H1 (cell line): ENCODE data around the gene ZDHHC11. TPM values are rescaled to one million over a fixed set of nuclear protein-coding genes. Genes with fewer than 3 reads are reported as not detected.

Experiments used
- CTCF ChIA-PET: fragments of 300-600 bp; sonication (Branson Sonifier 250); formaldehyde crosslinking; loops from one replicate; lab custom pipeline; 2021; ENCODE audit not compliant: partially characterized antibody; lab: Charles Lee
- POLR2A ChIA-PET: fragments of 300-600 bp; sonication (Branson Sonifier 250); formaldehyde crosslinking; loops from one replicate; lab custom pipeline; 2021; ENCODE audit warnings: inconsistent platforms; ENCODE audit not compliant: partially characterized antibody; lab: Charles Lee
- DNase-seq, 2 experiments: peaks; one replicate each; pipeline versions ENCODE4 v3.0.0 to v3.0.0-alpha.2; 2010 to 2022; ENCODE audit warnings: low spot score in 2 of 2, low read depth in 1 of 2, mixed read lengths in 1 of 2
- FAIRE-seq: peaks from 2 replicates; lab custom pipeline; 2011; peaks lifted over from hg19 to GRCh38; lab: Jason Lieb, UNC
- H2AFZ ChIP-seq: 2 replicates; pipeline ENCODE4 v1.8.1; 2012; ENCODE audit warnings: low read length, inconsistent platforms
- H2AK5ac ChIP-seq: 2 replicates; pipeline ENCODE4 v1.6.1; 2013; ENCODE audit warnings: low read depth, low read length
- H2BK120ac ChIP-seq: replicated peaks from 2 replicates; pipeline ENCODE3; 2013; ENCODE audit warnings: low read depth, low read length, inconsistent platforms
- H2BK12ac ChIP-seq: 2 replicates; pipeline ENCODE4 v1.6.1; 2013; ENCODE audit warnings: low read depth, low read length
- H2BK15ac ChIP-seq: 2 replicates; pipeline ENCODE4 v1.6.1; 2013; ENCODE audit warnings: low read length
- H2BK20ac ChIP-seq: 2 replicates; pipeline ENCODE4 v1.6.1; 2013; ENCODE audit warnings: low read length
- H2BK5ac ChIP-seq: 2 replicates; pipeline ENCODE4 v1.6.1; 2013; ENCODE audit warnings: low read depth, low read length
- H3K14ac ChIP-seq: 2 replicates; pipeline ENCODE4 v1.6.1; 2013; ENCODE audit warnings: inconsistent platforms; ENCODE audit not compliant: insufficient read length
- H3K18ac ChIP-seq: 2 replicates; pipeline ENCODE4 v1.6.1; 2013; ENCODE audit warnings: low read length; ENCODE audit errors: extremely low read depth
- H3K23ac ChIP-seq: 2 replicates; pipeline ENCODE4 v1.6.1; 2013; ENCODE audit warnings: inconsistent platforms; ENCODE audit not compliant: insufficient read length
- H3K23me2 ChIP-seq: 2 replicates; pipeline ENCODE4 v1.6.1; 2013; ENCODE audit warnings: low read depth, low read length
- H3K27ac ChIP-seq: 2 replicates; pipeline ENCODE4 v1.6.1; 2011; ENCODE audit warnings: low read depth, low read length, inconsistent platforms
- H3K27me3 ChIP-seq, 4 experiments: replicated peaks in 1 of 4; 1 replicate in 1 of 4; 2 replicates in 3 of 4; pipeline versions ENCODE4 v1.6.1 to v1.8.1; 2011 to 2013; ENCODE audit warnings: low read length in 3 of 4, mild to moderate bottlenecking in 3 of 4, inconsistent platforms in 2 of 4, mixed read lengths in 2 of 4, moderate library complexity in 1 of 4; ENCODE audit not compliant: control insufficient read depth in 3 of 4, insufficient read depth in 3 of 4; ENCODE audit errors: extremely low read depth in 1 of 4
- H3K36me3 ChIP-seq, 4 experiments: 2 replicates each; pipeline versions ENCODE4 v1.6.1 to v1.8.1; 2011 to 2013; ENCODE audit warnings: mild to moderate bottlenecking in 4 of 4, low read length in 3 of 4, moderate library complexity in 2 of 4, control low read depth in 1 of 4, inconsistent platforms in 1 of 4; ENCODE audit not compliant: insufficient read depth in 4 of 4, control insufficient read depth in 2 of 4
- H3K4ac ChIP-seq: replicated peaks from 2 replicates; pipeline ENCODE3; 2013; ENCODE audit warnings: low read length, low read depth, mixed read lengths, inconsistent platforms; ENCODE audit not compliant: insufficient read length
- H3K4me1 ChIP-seq, 4 experiments: replicated peaks in 1 of 4; 1 replicate in 1 of 4; 2 replicates in 3 of 4; pipeline versions ENCODE4 v1.6.1 to v1.8.1; 2011 to 2013; ENCODE audit warnings: low read length in 3 of 4, inconsistent platforms in 2 of 4, mixed read lengths in 1 of 4; ENCODE audit not compliant: insufficient read depth in 4 of 4, control insufficient read depth in 3 of 4
- H3K4me2 ChIP-seq, 2 experiments: 2 replicates each; pipeline versions ENCODE4 v1.6.1 to v1.8.1; 2011 to 2013; ENCODE audit warnings: low read depth in 2 of 2, low read length in 2 of 2, control low read depth in 1 of 2, inconsistent platforms in 1 of 2, mild to moderate bottlenecking in 1 of 2; ENCODE audit not compliant: insufficient read depth in 1 of 2
- H3K4me3 ChIP-seq, 4 experiments: fragments of 200-600, 300-600 bp in 1 of 4; sonication (generic), shearing (Covaris generic), sonication (Bioruptor Twin) in 1 of 4; 2 replicates each; pipeline versions ENCODE4 v1.5.1 to v1.8.1; 2011 to 2016; ENCODE audit warnings: low read length in 4 of 4, low read depth in 3 of 4, control low read depth in 2 of 4, inconsistent platforms in 2 of 4, mild to moderate bottlenecking in 2 of 4, mixed read lengths in 1 of 4, moderate library complexity in 1 of 4; ENCODE audit not compliant: insufficient read depth in 2 of 4; ENCODE audit errors: extremely low read depth in 1 of 4
- H3K56ac ChIP-seq: replicated peaks from 2 replicates; pipeline ENCODE3; 2013; ENCODE audit warnings: low read depth, mild to moderate bottlenecking, mixed read lengths, low read length, inconsistent platforms; ENCODE audit not compliant: insufficient read length
- H3K79me1 ChIP-seq: 2 replicates; pipeline ENCODE4 v1.6.1; 2013; ENCODE audit warnings: low read depth, low read length, control low read depth
- H3K79me2 ChIP-seq, 2 experiments: 2 replicates each; pipeline versions ENCODE4 v1.6.1 to v1.8.1; 2012 to 2013; ENCODE audit warnings: low read length in 2 of 2, mild to moderate bottlenecking in 2 of 2, inconsistent platforms in 1 of 2; ENCODE audit not compliant: insufficient read depth in 2 of 2, control insufficient read depth in 1 of 2
- H3K9ac ChIP-seq, 4 experiments: replicated peaks in 1 of 4; 1 replicate in 1 of 4; 2 replicates in 3 of 4; pipeline versions ENCODE4 v1.6.1 to v1.8.1; 2011 to 2013; ENCODE audit warnings: low read depth in 3 of 4, low read length in 3 of 4, control low read depth in 2 of 4, mild to moderate bottlenecking in 2 of 4, moderate library complexity in 2 of 4, inconsistent platforms in 1 of 4; ENCODE audit errors: extremely low read depth in 1 of 4
- H3K9me3 ChIP-seq, 2 experiments: 2 replicates each; pipeline versions ENCODE4 v1.6.1 to v1.8.1; 2012 to 2013; ENCODE audit warnings: mild to moderate bottlenecking in 2 of 2, moderate library complexity in 2 of 2, control low read depth in 1 of 2, inconsistent platforms in 1 of 2, low read depth in 1 of 2, low read length in 1 of 2, mixed read lengths in 1 of 2; ENCODE audit not compliant: insufficient read depth in 2 of 2
- H4K20me1 ChIP-seq, 2 experiments: replicated peaks in 1 of 2; 2 replicates each; pipeline versions ENCODE3 to v1.8.1; 2011 to 2013; ENCODE audit warnings: inconsistent platforms in 2 of 2, low read length in 2 of 2, mild to moderate bottlenecking in 1 of 2; ENCODE audit not compliant: insufficient read depth in 2 of 2, control insufficient read depth in 1 of 2
- H4K5ac ChIP-seq: 2 replicates; pipeline ENCODE4 v1.6.1; 2013; ENCODE audit warnings: low read length, low read depth, mixed read lengths, inconsistent platforms; ENCODE audit not compliant: insufficient read length
- H4K8ac ChIP-seq: 2 replicates; pipeline ENCODE4 v1.8.0; 2013; ENCODE audit warnings: mild to moderate bottlenecking, moderate library complexity, low read length, inconsistent platforms; ENCODE audit not compliant: insufficient read depth; ENCODE audit errors: extremely low read depth
- H4K91ac ChIP-seq: replicated peaks from 2 replicates; pipeline ENCODE3; 2013; ENCODE audit warnings: low read length, mixed read lengths, inconsistent platforms; ENCODE audit not compliant: insufficient read length
- ATF2 ChIP-seq: IDR thresholded peaks from 2 replicates; pipeline ENCODE4 v1.6.1; 2012; ENCODE audit warnings: low read length, inconsistent platforms
- BCL11A ChIP-seq, 2 experiments: IDR thresholded peaks; one replicate each; pipeline ENCODE4 v1.6.1; 2011; ENCODE audit warnings: low read depth in 2 of 2, low read length in 2 of 2, mild to moderate bottlenecking in 2 of 2
- KDM1A ChIP-seq: fragments of 200-600, 300-600 bp; sonication (generic); IDR thresholded peaks from 2 replicates; pipeline ENCODE4 v1.7.1; 2016; ENCODE audit warnings: mild to moderate bottlenecking, low read length, borderline replicate concordance
- KDM5A ChIP-seq: fragments of 200-600 bp; IDR thresholded peaks from 2 replicates; pipeline ENCODE4 v1.7.1; 2012; ENCODE audit warnings: mild to moderate bottlenecking, low read length, inconsistent platforms, mixed read lengths
- MAFK ChIP-seq: IDR thresholded peaks from 2 replicates; pipeline ENCODE4 v1.6.1; 2012; ENCODE audit warnings: low read depth, mild to moderate bottlenecking, improper control_type of control experiment, low read length
- TCF12 ChIP-seq: IDR thresholded peaks from 2 replicates; pipeline ENCODE4 v1.6.1; 2011; ENCODE audit warnings: low read depth, mild to moderate bottlenecking, low read length
- USF2 ChIP-seq: IDR thresholded peaks from 2 replicates; pipeline ENCODE4 v1.6.1; 2011; ENCODE audit warnings: low read length, improper control_type of control experiment
- WGBS, 2 experiments: shearing (Covaris generic) in 1 of 2; methylation state at CpG; one replicate each; pipeline versions ENCODE4 v1.1.6 to v1.1.7; 2013 to 2015; ENCODE audit warnings: low lambda C conversion rate in 2 of 2, mixed read lengths in 2 of 2, inconsistent platforms in 1 of 2, low coverage in 1 of 2, missing lambda C conversion rate in 1 of 2; ENCODE audit not compliant: insufficient replicate concordance in 2 of 2, insufficient coverage in 1 of 2, insufficient read length in 1 of 2; ENCODE audit errors: extremely low coverage in 1 of 2, missing lambda C conversion rate in 1 of 2; 5-methylcytosine and 5-hydroxymethylcytosine counted together
- polyA plus RNA-seq, 7 experiments: library from polyadenylated mRNA; depleted of rRNA in 3 of 7; stranded (reverse) in 5 of 7; unstranded in 2 of 7; fragments of >200 nt in 5 of 7; fragments of 200-250 nt in 2 of 7; gene quantifications; 1 replicate in 5 of 7; 2 replicates in 1 of 7; 4 replicates in 1 of 7; pipeline versions ENCODE4 v1.2.1 to v1.2.3, GENCODE V29; 2011 to 2013; ENCODE audit warnings: missing spikeins in 2 of 7, mixed read lengths in 2 of 7
- total RNA-seq: library from RNA; stranded (reverse); fragmentation: NEBNext Ultra II Directional; extraction: Animal tissue kit (Norgen Biotek cat#: 25700); gene quantifications from 2 replicates; pipeline ENCODE4 v1.2.1, GENCODE V29; 2021

ZDHHC11 gene
- total and polyA plus RNA-seq, 2 of the 8 experiments (the other 6 are each of a cell fraction or from before 2014, with no cell fraction given) = 4.7 to 16.6 TPM

- Histone ChIP-seq H3K9ac (no peak overlapping the region), H2AK5ac (no peak overlapping the region), H2AFZ (no peak overlapping the region), H4K5ac (no peak overlapping the region), H4K91ac (no peak overlapping the region), H3K56ac (no peak overlapping the region), H3K27me3 (no peaks in the 10 kb centered on the region), H3K36me3 (peaks cover 0 to 5% (median 0%) of the 10 kb centered on the region in 4 experiments; a peak in 3 of 8 replicates), H3K23ac (no peak overlapping the region), H4K20me1 (peaks cover 0 to 12% of the 10 kb centered on the region in 2 experiments), H3K14ac (no peak overlapping the region), H3K27ac (no peak overlapping the region), H2BK5ac (no peak overlapping the region), H2BK12ac (no peak overlapping the region), H3K79me2 (no peaks in the 10 kb centered on the region), H4K8ac (no peak overlapping the region), H2BK120ac (no peak overlapping the region), H3K4me2 (no peak overlapping the region), H3K23me2 (peaks cover 11% of the 10 kb centered on the region; the same call in 1 of the 2 replicates), H3K79me1 (peaks cover 4% of the 10 kb centered on the region; the same call in 1 of the 2 replicates), H3K4me1 (peaks cover 0 to 3% (median 0%) of the 10 kb centered on the region in 4 experiments; a peak in 1 of 7 replicates), H3K4me3 (no peak overlapping the region), H2BK15ac (no peak overlapping the region), H3K18ac (no peak overlapping the region), H2BK20ac (no peak overlapping the region), H3K4ac (no peak overlapping the region), H3K9me3 (no peaks in the 10 kb centered on the region)
- ChIA-PET CTCF (no interaction called here), POLR2A (interaction anchor here (0.8 to 1.8 kb wide), 2 partner anchors 10 to 11 kb away, joined by 3 to 5 read pairs; no protein-coding TSS in a partner anchor)
- DNase-seq = no peak
- WGBS, 2 experiments = 98% methylated on average over 5 of the region's 5 CpGs; no CpG with 5 or more reads in 1 of the 2 experiments
- no peak for FAIRE-seq
- TF ChIP-seq KDM1A (no peak), USF2 (no peak), KDM5A (no peak), MAFK (no peak), ATF2 (no peak), BCL11A (IDR thresholded peaks at IDR 0.05; ENCODE audit: low read depth in 2 of 2, low read length in 2 of 2) (no peak), TCF12 (no peak)
Observed at GRCh38 chr5:852018-852417, 1.2 kb upstream of the ZDHHC11 start.
